CD4-positive, CD25-positive, alpha-beta regulatory T cell (primary cell): Measurements from ENCODE around the gene TMEM229B. TPM values are rescaled to one million over a fixed set of nuclear protein-coding genes. Genes with fewer than 3 reads are reported as not detected.

Experiments
- ATAC-seq, 2 donors: fragments of 150-1000 bp; cut with Tn5 transposase; one replicate each; pipeline ENCODE4 v1.10.0; 2021; ENCODE audit warnings: low read depth in 2 of 2, moderate number of reproducible peaks in 2 of 2, moderate library complexity in 1 of 2
- DNase-seq, 3 donors: peaks; one replicate each; pipeline versions ENCODE4 v3.0.0 to v3.0.0-alpha.2; 2012 to 2022; ENCODE audit warnings: mixed read lengths in 1 of 3
- H3K27ac ChIP-seq: one replicate; pipeline ENCODE4 v1.7.0; 2013; ENCODE audit warnings: mild to moderate bottlenecking, low read length; ENCODE audit not compliant: insufficient read depth, poor library complexity, severe bottlenecking
- H3K27me3 ChIP-seq: one replicate; pipeline ENCODE4 v1.7.0; 2013; ENCODE audit warnings: low read length; ENCODE audit not compliant: control insufficient read depth, insufficient read depth
- H3K36me3 ChIP-seq: one replicate; pipeline ENCODE4 v1.7.0; 2013; ENCODE audit warnings: mild to moderate bottlenecking, low read length, moderate library complexity; ENCODE audit not compliant: control insufficient read depth, insufficient read depth
- H3K4me1 ChIP-seq: 2 replicates; pipeline ENCODE4 v1.7.0; 2013; ENCODE audit warnings: mild to moderate bottlenecking, low read length; ENCODE audit not compliant: insufficient read depth, control insufficient read depth, poor library complexity, severe bottlenecking
- H3K4me3 ChIP-seq: one replicate; pipeline ENCODE4 v1.7.0; 2013; ENCODE audit warnings: low read depth, mild to moderate bottlenecking, low read length, moderate library complexity
- H3K9me3 ChIP-seq, 2 experiments: 1 replicate in 1 of 2; 2 replicates in 1 of 2; pipeline ENCODE4 v1.7.0; 2013; ENCODE audit warnings: low read length in 2 of 2, mild to moderate bottlenecking in 1 of 2, moderate library complexity in 1 of 2; ENCODE audit not compliant: control insufficient read depth in 2 of 2
- H3K27ac Mint-ChIP-seq, 3 donors: one replicate each; pipeline ENCODE4 v1.8.0; 2020 to 2022; ENCODE audit warnings: mild to moderate bottlenecking in 3 of 3, mixed read lengths in 3 of 3, moderate library complexity in 2 of 3
- H3K27me3 Mint-ChIP-seq: one replicate; pipeline ENCODE4 v1.8.0; 2022; ENCODE audit warnings: mild to moderate bottlenecking, mixed read lengths
- H3K36me3 Mint-ChIP-seq: one replicate; pipeline ENCODE4 v1.8.0; 2020; ENCODE audit warnings: mixed read lengths
- H3K4me1 Mint-ChIP-seq, 4 donors: one replicate each; pipeline ENCODE4 v1.8.0; 2020 to 2022; ENCODE audit warnings: mixed read lengths in 4 of 4, mild to moderate bottlenecking in 1 of 4
- H3K4me3 Mint-ChIP-seq, 4 donors: one replicate each; pipeline ENCODE4 v1.8.0; 2020 to 2022; ENCODE audit warnings: mild to moderate bottlenecking in 4 of 4, mixed read lengths in 4 of 4, moderate library complexity in 3 of 4
- H3K9me3 Mint-ChIP-seq, 7 donors: one replicate each; pipeline ENCODE4 v1.8.0; 2020 to 2022; ENCODE audit warnings: mixed read lengths in 7 of 7, mild to moderate bottlenecking in 3 of 7, moderate library complexity in 2 of 7
- polyA plus RNA-seq, 4 donors: library from polyadenylated mRNA; unstranded; fragments of 300-500 nt; fragmentation: Illumina TruSeq; gene quantifications; one replicate each; pipeline ENCODE4 v1.2.3, GENCODE V29; 2021
- total RNA-seq: library from RNA; stranded (reverse); gene quantifications from one replicate; pipeline ENCODE4 v1.2.3, GENCODE V29; 2022

TMEM229B gene
- total and polyA plus RNA-seq, 5 donors from 2014 or later: 8.2 to 21.6 (median 14.9) TPM

- H3K4me3 ChIP-seq: peak overlapping the region; percentile 19
- peak overlapping the region; percentile 91 to 95 (median 94) for H3K27ac Mint-ChIP-seq
- H3K27ac ChIP-seq: peak overlapping the region; percentile 60
- H3K9me3 ChIP-seq: no peaks in the 10 kb centered on the region
- H3K4me3 Mint-ChIP-seq: peak overlapping the region; percentile 90 to 95 (median 94)
- H3K36me3 ChIP-seq: no peaks in the 10 kb centered on the region
- peak; percentile 29 to 63 (median 34) for DNase-seq
- peak; percentile 50 to 52 for ATAC-seq
- H3K27me3 ChIP-seq: peaks cover 8% of the 10 kb centered on the region
- H3K9me3 Mint-ChIP-seq: peaks cover 0 to 1% (median 0%) of the 10 kb centered on the region in 7 donors
- H3K36me3 Mint-ChIP-seq: no peaks in the 10 kb centered on the region
- peaks cover 37% of the 10 kb centered on the region for H3K27me3 Mint-ChIP-seq
- H3K4me1 ChIP-seq: peaks cover 19% of the 10 kb centered on the region
- H3K4me1 Mint-ChIP-seq: peaks cover 0 to 26% (median 6%) of the 10 kb centered on the region in 4 donors
These were observed 26.3 kb upstream of the TMEM229B start for GRCh38 chr14:67514650-67515385.

GRCh38 chr14:67514203-67514607 is 25.7 kb upstream of the TMEM229B start:
- Histone ChIP-seq H3K36me3 (no peaks in the 10 kb centered on the region), H3K4me1 (peaks cover 19% of the 10 kb centered on the region), H3K27ac (peak overlapping the region; percentile 60), H3K9me3 (no peaks in the 10 kb centered on the region), H3K4me3 (no peak overlapping the region), H3K27me3 (peaks cover 5% of the 10 kb centered on the region)
- H3K27ac Mint-ChIP-seq: peak overlapping the region; percentile 91 to 95 (median 94)
- DNase-seq: no peak
- peaks cover 0 to 1% (median 0%) of the 10 kb centered on the region in 7 donors for H3K9me3 Mint-ChIP-seq
- peaks cover 31% of the 10 kb centered on the region for H3K27me3 Mint-ChIP-seq
- H3K36me3 Mint-ChIP-seq: no peaks in the 10 kb centered on the region
- ATAC-seq: no peak
- peak overlapping the region; percentile 90 to 95 (median 94) for H3K4me3 Mint-ChIP-seq
- H3K4me1 Mint-ChIP-seq: peaks cover 0 to 26% (median 6%) of the 10 kb centered on the region in 4 donors

GRCh38 chr14:67513631-67514108 is 25.1 kb upstream of the TMEM229B start:
- H3K9me3 Mint-ChIP-seq: peaks cover 0 to 1% (median 0%) of the 10 kb centered on the region in 7 donors
- peaks cover 19% of the 10 kb centered on the region for H3K4me1 ChIP-seq

GRCh38 chr14:67512463-67513310 is 24.2 kb upstream of the TMEM229B start:
- H3K36me3 Mint-ChIP-seq: no peaks in the 10 kb centered on the region
- H3K27me3 Mint-ChIP-seq: peaks cover 20% of the 10 kb centered on the region
- H3K27me3 ChIP-seq: no peaks in the 10 kb centered on the region
- DNase-seq (no peak), ATAC-seq (no peak)
- peaks cover 0 to 1% (median 0%) of the 10 kb centered on the region in 7 donors for H3K9me3 Mint-ChIP-seq
- H3K4me1 Mint-ChIP-seq: peaks cover 0 to 26% (median 7%) of the 10 kb centered on the region in 4 donors
- H3K4me1 ChIP-seq: peaks cover 19% of the 10 kb centered on the region
- no peaks in the 10 kb centered on the region for H3K9me3 ChIP-seq
- H3K27ac ChIP-seq: no peak overlapping the region
- H3K4me3 Mint-ChIP-seq: peak overlapping the region in 3 of 4 donors; percentile 1 to 95 (median 93)
- peak overlapping the region; percentile 75 to 93 (median 91) for H3K27ac Mint-ChIP-seq
- H3K36me3 ChIP-seq: no peaks in the 10 kb centered on the region
- H3K4me3 ChIP-seq: no peak overlapping the region

More at GRCh38 chr14:67513631-67514108, 25.1 kb upstream of the TMEM229B start:
- no peaks in the 10 kb centered on the region for H3K36me3 Mint-ChIP-seq
- H3K4me3 ChIP-seq: peak overlapping the region; percentile 7
- DNase-seq (no peak), ATAC-seq (no peak)
- no peaks in the 10 kb centered on the region for H3K9me3 ChIP-seq
- peak overlapping the region; percentile 60 for H3K27ac ChIP-seq
- H3K4me3 Mint-ChIP-seq: peak overlapping the region; percentile 90 to 95 (median 94)
- H3K27ac Mint-ChIP-seq: peak overlapping the region; percentile 91 to 95 (median 93)
- H3K27me3 Mint-ChIP-seq: peaks cover 27% of the 10 kb centered on the region
- peaks cover 0 to 26% (median 7%) of the 10 kb centered on the region in 4 donors for H3K4me1 Mint-ChIP-seq
- H3K27me3 ChIP-seq: no peaks in the 10 kb centered on the region
- no peaks in the 10 kb centered on the region for H3K36me3 ChIP-seq

- H3K36me3 Mint-ChIP-seq: no peaks in the 10 kb centered on the region
- Histone ChIP-seq H3K36me3 (no peaks in the 10 kb centered on the region), H3K27me3 (no peaks in the 10 kb centered on the region), H3K4me3 (no peak overlapping the region), H3K9me3 (no peaks in the 10 kb centered on the region), H3K4me1 (peaks cover 17% of the 10 kb centered on the region), H3K27ac (no peak overlapping the region)
- peaks cover 0 to 3% (median 0%) of the 10 kb centered on the region in 7 donors for H3K9me3 Mint-ChIP-seq
- H3K27me3 Mint-ChIP-seq: peaks cover 16% of the 10 kb centered on the region
- peaks cover 0 to 20% (median 7%) of the 10 kb centered on the region in 4 donors for H3K4me1 Mint-ChIP-seq
- peak overlapping the region in 1 of 4 donors; percentile 20 for H3K4me3 Mint-ChIP-seq
- peak overlapping the region in 1 of 3 donors; percentile 60 for H3K27ac Mint-ChIP-seq
- no peak for DNase-seq
- ATAC-seq: no peak
These were observed 22.3 kb upstream of the TMEM229B start for GRCh38 chr14:67510836-67511235.

- peaks cover 0 to 17% (median 7%) of the 10 kb centered on the region in 4 donors for H3K4me1 Mint-ChIP-seq
- ATAC-seq (no peak), DNase-seq (no peak)
- peak overlapping the region in 2 of 3 donors; percentile 18 to 60 for H3K27ac Mint-ChIP-seq
- Histone ChIP-seq H3K4me3 (no peak overlapping the region), H3K9me3 (no peaks in the 10 kb centered on the region), H3K4me1 (peaks cover 13% of the 10 kb centered on the region), H3K27ac (no peak overlapping the region), H3K27me3 (no peaks in the 10 kb centered on the region), H3K36me3 (no peaks in the 10 kb centered on the region)
- peaks cover 0 to 3% (median 0%) of the 10 kb centered on the region in 7 donors for H3K9me3 Mint-ChIP-seq
- peaks cover 16% of the 10 kb centered on the region for H3K27me3 Mint-ChIP-seq
- H3K4me3 Mint-ChIP-seq: peak overlapping the region in 2 of 4 donors; percentile 8 to 20
- H3K36me3 Mint-ChIP-seq: peaks cover 2% of the 10 kb centered on the region
These were observed 21.6 kb upstream of the TMEM229B start for GRCh38 chr14:67510121-67510520.

- no peak overlapping the region for H3K27ac ChIP-seq
- H3K9me3 Mint-ChIP-seq: peaks cover 0 to 2% (median 0%) of the 10 kb centered on the region in 7 donors
- ATAC-seq (no peak), DNase-seq (no peak)
- H3K27me3 ChIP-seq: no peaks in the 10 kb centered on the region
- H3K36me3 Mint-ChIP-seq: peaks cover 5% of the 10 kb centered on the region
- no peak overlapping the region for H3K4me3 ChIP-seq
- H3K4me3 Mint-ChIP-seq: no peak overlapping the region
- H3K27me3 Mint-ChIP-seq: peaks cover 15% of the 10 kb centered on the region
- H3K36me3 ChIP-seq: no peaks in the 10 kb centered on the region
- H3K4me1 Mint-ChIP-seq: peaks cover 0 to 11% (median 4%) of the 10 kb centered on the region in 4 donors
- peaks cover 5% of the 10 kb centered on the region for H3K4me1 ChIP-seq
- peak overlapping the region in 1 of 3 donors; percentile 58 for H3K27ac Mint-ChIP-seq
- no peaks in the 10 kb centered on the region for H3K9me3 ChIP-seq
These were observed 20.4 kb upstream of the TMEM229B start for GRCh38 chr14:67508956-67509355.
